Hepatocyte (in vitro differentiated cells): ENCODE measurements around the gene DEDD.

Source experiments
- CTCF ChIP-seq: fragments of 200-600 bp; sonication (generic); IDR thresholded peaks from 2 replicates; pipeline ENCODE4 v1.5.1; 2016; ENCODE audit warnings: antibody characterized with exemption, mild to moderate bottlenecking; ENCODE audit not compliant: poor library complexity
- EZH2phosphoT487 ChIP-seq: fragments of 200-600 bp; sonication (generic); IDR thresholded peaks from one replicate; pipeline ENCODE4 v1.6.1; 2018; ENCODE audit warnings: antibody characterized with exemption, mild to moderate bottlenecking, low read depth, moderate library complexity; ENCODE audit not compliant: unreplicated experiment, severe bottlenecking

GRCh38 chr1:161132410-161133219, at the start of gene DEDD:
- no peak for TF ChIP-seq EZH2phosphoT487
- TF ChIP-seq CTCF = no peak
